Progenitor cell of endocrine pancreas (in vitro differentiated cells): Measurements from ENCODE around the gene HIPK2. TPM values are rescaled to one million over a fixed set of nuclear protein-coding genes. Genes with fewer than 3 reads are reported as not detected.
"Not testable (repeated sequence)": the region's sequence is repeated elsewhere in the genome, so short reads cannot be mapped to it uniquely, and the experiment has no call there.

Experiments used
- DNase-seq: peaks from one replicate; pipeline ENCODE4 v3.0.0; 2021; ENCODE audit warnings: low spot score; ENCODE audit not compliant: unreplicated experiment
- H3K27ac Mint-ChIP-seq: 2 replicates; pipeline ENCODE4 v1.8.0; 2021; ENCODE audit warnings: mild to moderate bottlenecking, moderate library complexity, mixed read lengths
- H3K27me3 Mint-ChIP-seq: 2 replicates; pipeline ENCODE4 v1.8.0; 2021; ENCODE audit warnings: mixed read lengths
- H3K36me3 Mint-ChIP-seq: 2 replicates; pipeline ENCODE4 v1.8.0; 2022; ENCODE audit warnings: mixed read lengths; ENCODE audit not compliant: insufficient read depth
- H3K4me1 Mint-ChIP-seq: 2 replicates; pipeline ENCODE4 v1.8.0; 2021; ENCODE audit warnings: low read depth, mixed read lengths
- H3K4me3 Mint-ChIP-seq: 2 replicates; pipeline ENCODE4 v1.8.0; 2021; ENCODE audit warnings: low read depth, mild to moderate bottlenecking, moderate library complexity, mixed read lengths
- H3K9me3 Mint-ChIP-seq: 2 replicates; pipeline ENCODE4 v1.8.0; 2021; ENCODE audit warnings: low read depth, mixed read lengths
- total RNA-seq: library from RNA; stranded (reverse); gene quantifications from 2 replicates; pipeline ENCODE4 v1.2.1, GENCODE V29; 2021
- TF ChIP-seq, protein P1 (sequence below): fragments of 200-600 bp; sonication (generic); IDR thresholded peaks from one replicate; pipeline ENCODE4 v1.5.0; 2021; ENCODE audit warnings: antibody characterized with exemption, mild to moderate bottlenecking; ENCODE audit not compliant: unreplicated experiment

HIPK2 gene
- total RNA-seq, 1 donor from 2014 or later = 146 TPM

GRCh38 chr7:139673230-139673629 is 104.6 kb downstream of the HIPK2 start:
- DNase-seq = no peak
- peaks cover 17% of the 10 kb centered on the region for H3K36me3 Mint-ChIP-seq

GRCh38 chr7:139671967-139672366 is 105.8 kb downstream of the HIPK2 start:
- Mint-ChIP-seq H3K4me3 (no peak overlapping the region), H3K4me1 (peaks cover 42% of the 10 kb centered on the region)
- TF ChIP-seq, protein P1, sequence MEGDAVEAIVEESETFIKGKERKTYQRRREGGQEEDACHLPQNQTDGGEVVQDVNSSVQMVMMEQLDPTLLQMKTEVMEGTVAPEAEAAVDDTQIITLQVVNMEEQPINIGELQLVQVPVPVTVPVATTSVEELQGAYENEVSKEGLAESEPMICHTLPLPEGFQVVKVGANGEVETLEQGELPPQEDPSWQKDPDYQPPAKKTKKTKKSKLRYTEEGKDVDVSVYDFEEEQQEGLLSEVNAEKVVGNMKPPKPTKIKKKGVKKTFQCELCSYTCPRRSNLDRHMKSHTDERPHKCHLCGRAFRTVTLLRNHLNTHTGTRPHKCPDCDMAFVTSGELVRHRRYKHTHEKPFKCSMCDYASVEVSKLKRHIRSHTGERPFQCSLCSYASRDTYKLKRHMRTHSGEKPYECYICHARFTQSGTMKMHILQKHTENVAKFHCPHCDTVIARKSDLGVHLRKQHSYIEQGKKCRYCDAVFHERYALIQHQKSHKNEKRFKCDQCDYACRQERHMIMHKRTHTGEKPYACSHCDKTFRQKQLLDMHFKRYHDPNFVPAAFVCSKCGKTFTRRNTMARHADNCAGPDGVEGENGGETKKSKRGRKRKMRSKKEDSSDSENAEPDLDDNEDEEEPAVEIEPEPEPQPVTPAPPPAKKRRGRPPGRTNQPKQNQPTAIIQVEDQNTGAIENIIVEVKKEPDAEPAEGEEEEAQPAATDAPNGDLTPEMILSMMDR = no peak

More at GRCh38 chr7:139673230-139673629, 104.6 kb downstream of the HIPK2 start:
- TF ChIP-seq, protein P1 = no peak
- H3K27ac Mint-ChIP-seq = peak overlapping the region; percentile 67
- H3K4me1 Mint-ChIP-seq = peaks cover 47% of the 10 kb centered on the region
- H3K27me3 Mint-ChIP-seq = no peaks in the 10 kb centered on the region
- no peak overlapping the region for H3K4me3 Mint-ChIP-seq
- no peaks in the 10 kb centered on the region for H3K9me3 Mint-ChIP-seq

DNA sequence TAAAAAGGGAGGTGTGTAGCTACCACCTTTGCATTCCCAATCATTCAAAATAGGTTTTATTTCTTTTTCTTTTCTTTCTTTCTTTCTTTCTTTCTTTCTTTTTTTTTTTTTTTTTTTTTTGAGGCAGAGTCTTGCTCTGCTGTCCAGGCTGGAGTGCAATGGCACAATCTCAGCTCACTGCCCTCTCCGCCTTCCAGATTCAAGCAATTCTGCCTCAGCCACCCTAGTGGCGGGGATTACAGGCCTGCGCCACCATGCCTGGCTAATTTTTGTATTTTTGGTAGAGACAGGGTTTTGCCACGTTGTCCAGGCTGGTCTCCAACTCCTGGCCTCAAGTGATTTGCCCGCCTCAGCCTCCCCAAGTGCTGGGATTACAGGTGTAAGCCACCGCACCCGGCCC is 107.1 kb downstream of the HIPK2 start:
- not testable (repeated sequence) for H3K9me3 Mint-ChIP-seq, H3K27ac Mint-ChIP-seq, H3K27me3 Mint-ChIP-seq, H3K4me3 Mint-ChIP-seq, DNase-seq, H3K36me3 Mint-ChIP-seq
- peaks cover 37% of the 10 kb centered on the region for H3K4me1 Mint-ChIP-seq

More at GRCh38 chr7:139671967-139672366, 105.8 kb downstream of the HIPK2 start:
- Mint-ChIP-seq H3K27me3 (no peaks in the 10 kb centered on the region), H3K36me3 (peaks cover 12% of the 10 kb centered on the region), H3K27ac (no peak overlapping the region), H3K9me3 (no peaks in the 10 kb centered on the region)
- DNase-seq = no peak

- H3K36me3 Mint-ChIP-seq = peaks cover 13% of the 10 kb centered on the region
- H3K9me3 Mint-ChIP-seq = no peaks in the 10 kb centered on the region
- peak overlapping the region; percentile 73 for H3K27ac Mint-ChIP-seq
- peaks cover 34% of the 10 kb centered on the region for H3K4me1 Mint-ChIP-seq
- H3K4me3 Mint-ChIP-seq = no peak overlapping the region
- TF ChIP-seq, protein P1 = no peak
- DNase-seq = no peak
- H3K27me3 Mint-ChIP-seq = no peaks in the 10 kb centered on the region
Measured at GRCh38 chr7:139669106-139670061, 108.4 kb downstream of the HIPK2 start.

- H3K36me3 Mint-ChIP-seq = peaks cover 12% of the 10 kb centered on the region
- H3K4me1 Mint-ChIP-seq = peaks cover 36% of the 10 kb centered on the region
- TF ChIP-seq, protein P1 = no peak
- no peak overlapping the region for H3K27ac Mint-ChIP-seq
- DNase-seq = no peak
- no peaks in the 10 kb centered on the region for H3K27me3 Mint-ChIP-seq
- H3K4me3 Mint-ChIP-seq = no peak overlapping the region
- no peaks in the 10 kb centered on the region for H3K9me3 Mint-ChIP-seq
Measured at GRCh38 chr7:139667377-139667776, 110.4 kb downstream of the HIPK2 start.

DNA sequence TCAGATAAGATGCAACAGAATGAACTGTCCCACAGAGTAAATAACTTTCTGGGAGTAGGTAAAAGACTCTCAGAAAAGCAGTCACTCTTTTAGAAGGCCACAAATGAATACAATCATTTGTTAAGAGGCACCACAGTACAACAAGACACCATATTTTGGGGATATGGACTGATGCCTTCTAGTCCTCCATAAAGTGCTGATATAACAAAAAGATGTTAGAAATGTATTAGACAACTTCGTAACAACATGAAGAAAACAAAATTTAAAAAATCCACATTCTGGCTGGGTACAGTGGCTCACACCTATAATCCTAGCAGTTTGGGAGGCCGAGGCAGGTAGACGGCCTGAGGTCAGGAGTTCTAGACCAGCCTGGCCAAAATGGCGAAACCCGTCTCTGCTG is 111.3 kb downstream of the HIPK2 start:
- DNase-seq = no peak
- TF ChIP-seq, protein P1 = no peak
- Mint-ChIP-seq H3K27ac (no peak overlapping the region), H3K36me3 (peaks cover 10% of the 10 kb centered on the region), H3K9me3 (no peaks in the 10 kb centered on the region), H3K4me1 (peaks cover 43% of the 10 kb centered on the region), H3K27me3 (no peaks in the 10 kb centered on the region), H3K4me3 (no peak overlapping the region)
